ENCODE results near the gene SPDYC. TPM values are rescaled to one million over a fixed set of nuclear protein-coding genes. Genes with fewer than 3 reads are reported as not detected.
A peak's percentile ranks its signal among the peaks of the same experiment; 100 is the strongest.

The SPDYC gene
- total RNA-seq, 1 experiment from 2014 or later, result not detected

DNA sequence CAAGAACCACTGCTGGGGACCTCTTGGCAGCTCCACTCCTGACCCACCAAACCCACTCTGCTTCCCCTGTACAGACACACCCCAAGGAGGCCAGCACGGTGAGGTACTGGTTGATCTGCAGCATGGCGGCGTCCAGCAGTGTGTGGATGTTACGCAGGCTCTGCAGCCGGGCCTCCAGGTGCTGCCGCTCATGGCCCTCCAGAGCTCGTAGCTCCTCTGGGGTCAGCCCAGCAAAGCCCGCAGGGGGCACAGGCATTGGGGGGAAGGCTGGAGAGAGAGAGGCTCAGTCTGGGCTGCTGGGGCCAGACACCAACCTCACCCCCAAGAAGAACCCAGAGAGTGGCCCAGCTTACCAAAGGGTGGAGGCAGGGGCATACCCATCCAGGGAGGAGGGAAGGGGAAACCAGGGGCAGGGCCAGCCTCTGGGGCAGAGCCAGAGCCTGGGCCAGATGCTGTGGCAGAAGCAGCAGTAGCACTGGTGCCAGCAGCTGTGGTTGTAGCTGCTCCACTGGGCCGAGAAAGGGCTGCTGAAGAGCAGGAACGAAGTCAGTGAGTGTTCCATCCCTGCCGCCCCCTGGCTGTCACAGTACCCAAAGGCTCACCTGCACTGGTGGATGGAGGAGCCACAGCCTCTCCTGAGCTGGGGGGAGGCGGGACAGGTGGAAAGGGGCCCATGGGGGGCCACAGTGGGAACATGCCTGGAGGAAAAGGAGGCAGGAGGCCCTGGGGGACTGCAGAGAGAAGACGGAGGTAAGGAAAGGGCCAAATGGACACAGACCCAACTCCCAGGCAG is 40.2 kb upstream of the SPDYC start:
- Mint-ChIP-seq H3K36me3 (ENCODE audit: insufficient read depth, unreplicated experiment) (peaks cover 81% of the 10 kb centered on the region), H3K27ac (ENCODE audit: unreplicated experiment) (no peak overlapping the region), H3K4me3 (ENCODE audit: unreplicated experiment) (no peak overlapping the region), H3K9me3 (ENCODE audit: unreplicated experiment) (no peaks in the 10 kb centered on the region), H3K4me1 (ENCODE audit: low read depth, unreplicated experiment) (no peaks in the 10 kb centered on the region), H3K27me3 (ENCODE audit: insufficient read depth, unreplicated experiment) (no peaks in the 10 kb centered on the region)
- DNase-seq, result peak in 1 of 2 experiments; percentile 40
- Histone ChIP-seq H3K27me3 (replicated peaks; ENCODE audit: control insufficient read depth, insufficient read depth, low read length) (no peaks in the 10 kb centered on the region), H3K9me3 (no peaks in the 10 kb centered on the region), H3K36me3 (ENCODE audit: control insufficient read depth, insufficient read depth, low read length) (peaks cover 9% of the 10 kb centered on the region), H3K4me1 (0 out of 2 replicates have a peak, but pooled peaks cover 5% of the 10 kb centered on the region), H3K4me3 (ENCODE audit: low read depth, low read length) (no peak overlapping the region)
- ChIA-PET POLR2A (interaction anchor here (2.1 kb wide), 1 partner anchor 8 kb away, joined by 10 read pairs; the partner anchor contains the start of genes FAU and MRPL49), CTCF (interaction anchor here (0.5 to 1.2 kb wide), 3 partner anchors 19 to 157 kb away, joined by 3 to 7 read pairs (median 3); no protein-coding TSS in a partner anchor)
- TF ChIP-seq, protein P1, sequence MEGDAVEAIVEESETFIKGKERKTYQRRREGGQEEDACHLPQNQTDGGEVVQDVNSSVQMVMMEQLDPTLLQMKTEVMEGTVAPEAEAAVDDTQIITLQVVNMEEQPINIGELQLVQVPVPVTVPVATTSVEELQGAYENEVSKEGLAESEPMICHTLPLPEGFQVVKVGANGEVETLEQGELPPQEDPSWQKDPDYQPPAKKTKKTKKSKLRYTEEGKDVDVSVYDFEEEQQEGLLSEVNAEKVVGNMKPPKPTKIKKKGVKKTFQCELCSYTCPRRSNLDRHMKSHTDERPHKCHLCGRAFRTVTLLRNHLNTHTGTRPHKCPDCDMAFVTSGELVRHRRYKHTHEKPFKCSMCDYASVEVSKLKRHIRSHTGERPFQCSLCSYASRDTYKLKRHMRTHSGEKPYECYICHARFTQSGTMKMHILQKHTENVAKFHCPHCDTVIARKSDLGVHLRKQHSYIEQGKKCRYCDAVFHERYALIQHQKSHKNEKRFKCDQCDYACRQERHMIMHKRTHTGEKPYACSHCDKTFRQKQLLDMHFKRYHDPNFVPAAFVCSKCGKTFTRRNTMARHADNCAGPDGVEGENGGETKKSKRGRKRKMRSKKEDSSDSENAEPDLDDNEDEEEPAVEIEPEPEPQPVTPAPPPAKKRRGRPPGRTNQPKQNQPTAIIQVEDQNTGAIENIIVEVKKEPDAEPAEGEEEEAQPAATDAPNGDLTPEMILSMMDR (IDR thresholded peaks at IDR 0.05; ENCODE audit: insufficient read depth in 1 of 2, low read depth in 1 of 2, low read length in 1 of 2, severe bottlenecking in 1 of 2, unreplicated experiment in 1 of 2), result no peak
- intact Hi-C loops (cut with micrococcal nuclease; ENCODE audit: unreplicated experiment), result no loop called here
- no TSS peak for BruUV-seq (replicated peaks)

DNA sequence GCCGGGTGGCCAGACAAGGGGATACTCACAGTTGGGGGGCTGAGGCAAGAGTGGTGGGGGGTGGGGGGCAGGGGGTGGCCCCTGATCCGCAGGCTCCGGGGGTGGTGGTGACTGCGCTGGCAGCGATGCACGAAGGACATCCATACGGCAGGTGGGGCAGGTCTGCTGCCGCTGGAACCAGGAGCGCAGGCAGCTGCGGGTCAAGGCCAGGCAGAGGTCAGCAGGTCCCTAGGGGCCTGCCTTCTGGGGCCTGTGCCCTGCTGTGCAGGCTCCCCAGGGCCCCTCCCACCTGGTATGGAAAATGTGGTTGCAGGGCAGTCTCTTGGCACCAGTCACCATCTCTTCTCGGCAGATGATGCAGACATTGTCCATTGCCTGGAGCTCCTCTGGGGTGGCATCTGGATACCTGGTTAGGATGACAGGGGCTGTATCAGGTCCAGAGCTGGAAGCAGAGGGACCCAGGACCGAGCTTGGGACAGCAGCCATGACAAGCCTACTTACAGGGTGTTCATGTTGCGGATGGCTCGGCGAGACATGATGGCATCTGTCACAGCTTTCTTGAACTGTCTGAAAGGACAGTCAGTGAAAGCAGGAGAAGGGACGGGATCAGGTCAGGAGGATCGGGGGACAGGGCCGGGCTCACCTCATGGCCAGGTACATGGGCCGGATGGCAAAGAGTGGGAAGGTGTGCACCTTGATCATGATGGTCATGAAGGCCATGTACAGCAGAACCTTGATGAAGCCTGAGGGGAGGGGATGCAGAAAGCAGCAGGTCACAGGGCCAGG is 39.2 kb upstream of the SPDYC start:
- ChIA-PET CTCF (interaction anchor here (0.5 kb wide), 1 partner anchor 158 kb away, joined by 3 read pairs; no protein-coding TSS in a partner anchor), POLR2A (interaction anchor here (2.1 kb wide), 1 partner anchor 8 kb away, joined by 10 read pairs; the partner anchor contains the start of genes FAU and MRPL49)
- Mint-ChIP-seq H3K27ac (ENCODE audit: unreplicated experiment) (no peak overlapping the region), H3K9me3 (ENCODE audit: unreplicated experiment) (no peaks in the 10 kb centered on the region), H3K4me3 (ENCODE audit: unreplicated experiment) (no peak overlapping the region), H3K27me3 (ENCODE audit: insufficient read depth, unreplicated experiment) (no peaks in the 10 kb centered on the region), H3K4me1 (ENCODE audit: low read depth, unreplicated experiment) (peaks cover 2% of the 10 kb centered on the region), H3K36me3 (ENCODE audit: insufficient read depth, unreplicated experiment) (peaks cover 77% of the 10 kb centered on the region)
- no peak for DNase-seq
- 0 out of 2 replicates have a peak, but pooled peaks cover 5% of the 10 kb centered on the region for H3K4me1 ChIP-seq
- no peaks in the 10 kb centered on the region for H3K9me3 ChIP-seq
- TF ChIP-seq, protein P1 (IDR thresholded peaks at IDR 0.05; ENCODE audit: insufficient read depth in 1 of 2, low read depth in 1 of 2, low read length in 1 of 2, severe bottlenecking in 1 of 2, unreplicated experiment in 1 of 2), result no peak
- no peaks in the 10 kb centered on the region for H3K27me3 ChIP-seq (replicated peaks; ENCODE audit: control insufficient read depth, insufficient read depth, low read length)
- H3K4me3 ChIP-seq (ENCODE audit: low read depth, low read length), result no peak overlapping the region
- intact Hi-C loops (cut with micrococcal nuclease; ENCODE audit: unreplicated experiment), result no loop called here
- BruUV-seq (replicated peaks), result no TSS peak
- H3K36me3 ChIP-seq (ENCODE audit: control insufficient read depth, insufficient read depth, low read length), result peaks cover 7% of the 10 kb centered on the region

GRCh38 chr11:65131417-65131776 is 38.6 kb upstream of the SPDYC start:
- Histone ChIP-seq H3K36me3 (ENCODE audit: control insufficient read depth, insufficient read depth, low read length) (peaks cover 7% of the 10 kb centered on the region), H3K4me3 (ENCODE audit: low read depth, low read length) (no peak overlapping the region), H3K4me1 (0 out of 2 replicates have a peak, but pooled peaks cover 5% of the 10 kb centered on the region), H3K27me3 (replicated peaks; ENCODE audit: control insufficient read depth, insufficient read depth, low read length) (no peaks in the 10 kb centered on the region), H3K9me3 (no peaks in the 10 kb centered on the region)
- Mint-ChIP-seq H3K4me3 (ENCODE audit: unreplicated experiment) (no peak overlapping the region), H3K27ac (ENCODE audit: unreplicated experiment) (no peak overlapping the region), H3K4me1 (ENCODE audit: low read depth, unreplicated experiment) (peaks cover 8% of the 10 kb centered on the region), H3K36me3 (ENCODE audit: insufficient read depth, unreplicated experiment) (peaks cover 72% of the 10 kb centered on the region), H3K9me3 (ENCODE audit: unreplicated experiment) (no peaks in the 10 kb centered on the region), H3K27me3 (ENCODE audit: insufficient read depth, unreplicated experiment) (no peaks in the 10 kb centered on the region)
- BruUV-seq (replicated peaks), result no TSS peak
- peak in 1 of 2 experiments; percentile 25 for DNase-seq
- ChIA-PET POLR2A (interaction anchor here (2.1 kb wide), 1 partner anchor 9 kb away, joined by 10 read pairs; the partner anchor contains the start of genes FAU and MRPL49), CTCF (no interaction called here)
- TF ChIP-seq, protein P1 (IDR thresholded peaks at IDR 0.05; ENCODE audit: insufficient read depth in 1 of 2, low read depth in 1 of 2, low read length in 1 of 2, severe bottlenecking in 1 of 2, unreplicated experiment in 1 of 2), result no peak
- intact Hi-C loops (cut with micrococcal nuclease; ENCODE audit: unreplicated experiment), result no loop called here

Measured in Caco-2 (cell line).